ENCODE measurements around the gene BAHCC1.

The BAHCC1 gene

GRCh38 chr17:81461607-81462500, 66.6 kb downstream of the BAHCC1 start:
- DNase-seq (ENCODE audit: low spot score) = no peak

GRCh38 chr17:81462506-81463125, 67.4 kb downstream of the BAHCC1 start:
- no peak for DNase-seq (ENCODE audit: low spot score)

- no peak for DNase-seq (ENCODE audit: low spot score)
Measured at GRCh38 chr17:81463506-81463905, 68.2 kb downstream of the BAHCC1 start.

- DNase-seq (ENCODE audit: low spot score) = no peak
Measured at GRCh38 chr17:81464586-81464985, 69.3 kb downstream of the BAHCC1 start.

GRCh38 chr17:81465910-81466309, 70.7 kb downstream of the BAHCC1 start:
- no peak for DNase-seq (ENCODE audit: low spot score)

GRCh38 chr17:81466564-81467472, 71.6 kb downstream of the BAHCC1 start:
- no peak for DNase-seq (ENCODE audit: low spot score)

- DNase-seq (ENCODE audit: low spot score) = no peak
Measured at GRCh38 chr17:81468111-81468769, 73.0 kb downstream of the BAHCC1 start.

- DNase-seq (ENCODE audit: low spot score) = no peak
Measured at GRCh38 chr17:81468770-81469121, 73.5 kb downstream of the BAHCC1 start.

GRCh38 chr17:81469266-81469665, 74.0 kb downstream of the BAHCC1 start:
- no peak for DNase-seq (ENCODE audit: low spot score)

- DNase-seq (ENCODE audit: low spot score) = peak; percentile 47
Measured at GRCh38 chr17:81470270-81470943, 75.2 kb downstream of the BAHCC1 start.

- no peak for DNase-seq (ENCODE audit: low spot score)
Measured at GRCh38 chr17:81470944-81471817, 75.9 kb downstream of the BAHCC1 start.

- peak; percentile 79 for DNase-seq (ENCODE audit: low spot score)
Measured at GRCh38 chr17:81471818-81472456, 76.7 kb downstream of the BAHCC1 start.

GRCh38 chr17:81473019-81473418, 77.8 kb downstream of the BAHCC1 start:
- DNase-seq (ENCODE audit: low spot score) = no peak

GRCh38 chr17:81474958-81475357, 79.7 kb downstream of the BAHCC1 start:
- no peak for DNase-seq (ENCODE audit: low spot score)

- DNase-seq (ENCODE audit: low spot score) = no peak
Measured at GRCh38 chr17:81476097-81476496, 80.8 kb downstream of the BAHCC1 start.

GRCh38 chr17:81476635-81477034, 81.4 kb downstream of the BAHCC1 start:
- DNase-seq (ENCODE audit: low spot score) = no peak

GRCh38 chr17:81477173-81477572, 81.9 kb downstream of the BAHCC1 start:
- DNase-seq (ENCODE audit: low spot score) = no peak

- DNase-seq (ENCODE audit: low spot score) = no peak
Measured at GRCh38 chr17:81478119-81478518, 82.9 kb downstream of the BAHCC1 start.

GRCh38 chr17:81479175-81480071, 84.2 kb downstream of the BAHCC1 start:
- no peak for DNase-seq (ENCODE audit: low spot score)

Data from globus pallidus (tissue), 1 donor.